GM12875 (cell line): ENCODE measurements around the gene SOHLH1.
"Not testable (repeated sequence)": the region's sequence is repeated elsewhere in the genome, so short reads cannot be mapped to it uniquely, and the experiment has no call there.

Experiments
- H3K4me3 ChIP-seq: one replicate; pipeline ENCODE4 v1.5.1; 2011; ENCODE audit warnings: low read depth, low read length, control low read depth
- CTCF ChIP-seq: IDR thresholded peaks from 2 replicates; pipeline ENCODE4 v1.5.1; 2011; ENCODE audit warnings: low read depth, mild to moderate bottlenecking, control low read depth, inconsistent platforms, low read length, moderate library complexity, borderline replicate concordance; ENCODE audit not compliant: insufficient read depth

The SOHLH1 gene

GRCh38 chr9:135669616-135670285 is 29.5 kb downstream of the SOHLH1 start:
- TF ChIP-seq CTCF = no peak
- no peak overlapping the region for H3K4me3 ChIP-seq

GRCh38 chr9:135669018-135669417 is 30.3 kb downstream of the SOHLH1 start:
- not testable (repeated sequence) for H3K4me3 ChIP-seq

- no peak overlapping the region for H3K4me3 ChIP-seq
- no peak for TF ChIP-seq CTCF
Observed at GRCh38 chr9:135667463-135668001, 31.7 kb downstream of the SOHLH1 start.

GRCh38 chr9:135666534-135667462 is 32.5 kb downstream of the SOHLH1 start:
- no peak for TF ChIP-seq CTCF
- H3K4me3 ChIP-seq = no peak overlapping the region

GRCh38 chr9:135665795-135666189 is 33.5 kb downstream of the SOHLH1 start:
- H3K4me3 ChIP-seq = no peak overlapping the region
- no peak for TF ChIP-seq CTCF

GRCh38 chr9:135664801-135665794 is 34.2 kb downstream of the SOHLH1 start:
- no peak for TF ChIP-seq CTCF

GRCh38 chr9:135664266-135664665 is 35.0 kb downstream of the SOHLH1 start:
- H3K4me3 ChIP-seq = no peak overlapping the region
- TF ChIP-seq CTCF = no peak

More at GRCh38 chr9:135664801-135665794, 34.2 kb downstream of the SOHLH1 start:
- H3K4me3 ChIP-seq = no peak overlapping the region
